CD4-positive, alpha-beta T cell (primary cell): ENCODE results near the gene TPSG1. TPM values are rescaled to one million over a fixed set of nuclear protein-coding genes. Genes with fewer than 3 reads are reported as not detected.

Source experiments
- ATAC-seq: fragments of 200-7000 bp; cut with Tn5 transposase; one replicate; pipeline ENCODE4 v1.10.0; 2022; ENCODE audit warnings: mild to moderate bottlenecking; ENCODE audit not compliant: poor library complexity
- CTCF ChIA-PET: fragments of 350-600 bp; sonication (Branson Sonifier 250); formaldehyde crosslinking; loops from one replicate; lab custom pipeline; 2021; ENCODE audit warnings: antibody characterized with exemption, inconsistent platforms; lab: Charles Lee
- POLR2A ChIA-PET: fragments of 350-600 bp; sonication (Branson Sonifier 250); formaldehyde crosslinking; loops from one replicate; lab custom pipeline; 2021; ENCODE audit warnings: antibody characterized with exemption, inconsistent platforms; lab: Charles Lee
- DNase-seq, 14 experiments: peaks; one replicate each; pipeline ENCODE4 v3.0.0-alpha.2; 2013 to 2020; ENCODE audit warnings: mixed read lengths in 2 of 14
- H3K27ac ChIP-seq, 2 donors: one replicate each; pipeline versions ENCODE4 v1.5.1 to v1.7.0; 2013; ENCODE audit warnings: low read length in 2 of 2, low read depth in 1 of 2, mild to moderate bottlenecking in 1 of 2
- H3K27me3 ChIP-seq, 2 experiments: 1 replicate in 1 of 2; 2 replicates in 1 of 2; pipeline versions ENCODE4 v1.6.1 to v1.7.0; 2013; ENCODE audit warnings: low read length in 2 of 2, control low read depth in 1 of 2, mild to moderate bottlenecking in 1 of 2, moderate library complexity in 1 of 2; ENCODE audit not compliant: insufficient read depth in 2 of 2, control insufficient read depth in 1 of 2
- H3K36me3 ChIP-seq: one replicate; pipeline ENCODE4 v1.6.1; 2013; ENCODE audit warnings: low read length, control low read depth; ENCODE audit not compliant: insufficient read depth
- H3K4me1 ChIP-seq: one replicate; pipeline ENCODE4 v1.6.1; 2013; ENCODE audit warnings: low read length, control low read depth; ENCODE audit not compliant: insufficient read depth
- H3K4me3 ChIP-seq: one replicate; pipeline ENCODE4 v1.5.1; 2013; ENCODE audit warnings: mild to moderate bottlenecking, low read length, moderate library complexity
- H3K9me3 ChIP-seq, 2 experiments: 1 replicate in 1 of 2; 2 replicates in 1 of 2; pipeline versions ENCODE4 v1.6.1 to v1.7.0; 2013; ENCODE audit warnings: low read length in 2 of 2, mild to moderate bottlenecking in 2 of 2, control low read depth in 1 of 2, moderate library complexity in 1 of 2; ENCODE audit not compliant: control insufficient read depth in 1 of 2, insufficient read depth in 1 of 2
- H3K27ac Mint-ChIP-seq: one replicate; pipeline ENCODE4 v1.8.0; 2020; ENCODE audit warnings: mixed read lengths
- H3K27me3 Mint-ChIP-seq: one replicate; pipeline ENCODE4 v1.8.0; 2021; ENCODE audit warnings: mixed read lengths
- H3K36me3 Mint-ChIP-seq: one replicate; pipeline ENCODE4 v1.8.0; 2021; ENCODE audit warnings: low read depth, mixed read lengths
- H3K4me1 Mint-ChIP-seq: one replicate; pipeline ENCODE4 v1.8.0; 2021; ENCODE audit warnings: low read depth, mixed read lengths
- H3K4me3 Mint-ChIP-seq: one replicate; pipeline ENCODE4 v1.8.0; 2020; ENCODE audit warnings: mild to moderate bottlenecking, mixed read lengths
- H3K9me3 Mint-ChIP-seq: one replicate; pipeline ENCODE4 v1.8.0; 2020; ENCODE audit warnings: mixed read lengths
- CTCF ChIP-seq: fragments of 200-600 bp; IDR thresholded peaks from one replicate; pipeline ENCODE4 v1.8.0; 2022; ENCODE audit warnings: antibody characterized with exemption, mild to moderate bottlenecking
- intact Hi-C, 2 experiments: fragments of 100-400 bp; cut with DNase I in 1 of 2; cut with micrococcal nuclease in 1 of 2; formaldehyde crosslinking; loops; one replicate each; pipeline versions ENCODE4 v1.15.1 to v1.9.0; 2023 to 2025; cut with DNase I, micrococcal nuclease
- total RNA-seq, 174 experiments: library from RNA in 2 of 174; stranded (reverse) in 2 of 174; gene quantifications; one replicate each; pipeline ENCODE4 v1.2.3 and lab custom pipeline; 2021 to 2026

TPSG1 gene
- total RNA-seq, 2 experiments from 2014 or later, result not detected

- DNase-seq (no peak), ATAC-seq (no peak)
- no peaks in the 10 kb centered on the region for H3K9me3 Mint-ChIP-seq
- no peaks in the 10 kb centered on the region for H3K36me3 Mint-ChIP-seq
- H3K27me3 Mint-ChIP-seq, result no peaks in the 10 kb centered on the region
- no peaks in the 10 kb centered on the region for H3K27me3 ChIP-seq
- peaks cover 5% of the 10 kb centered on the region for H3K4me1 Mint-ChIP-seq
- H3K4me1 ChIP-seq, result peaks cover 16% of the 10 kb centered on the region
- peaks cover 0 to 12% of the 10 kb centered on the region in 2 experiments for H3K9me3 ChIP-seq
- intact Hi-C loops, result no loop called here
- CTCF ChIA-PET, result no interaction called here
- no peaks in the 10 kb centered on the region for H3K36me3 ChIP-seq
- no peak overlapping the region for H3K4me3 ChIP-seq
- H3K27ac ChIP-seq, result no peak overlapping the region
- H3K27ac Mint-ChIP-seq, result no peak overlapping the region
- no peak for TF ChIP-seq CTCF
- POLR2A ChIA-PET, result no interaction called here
- H3K4me3 Mint-ChIP-seq, result no peak overlapping the region
These were observed 20.1 kb downstream of the TPSG1 start for GRCh38 chr16:1204933-1205332.

DNA sequence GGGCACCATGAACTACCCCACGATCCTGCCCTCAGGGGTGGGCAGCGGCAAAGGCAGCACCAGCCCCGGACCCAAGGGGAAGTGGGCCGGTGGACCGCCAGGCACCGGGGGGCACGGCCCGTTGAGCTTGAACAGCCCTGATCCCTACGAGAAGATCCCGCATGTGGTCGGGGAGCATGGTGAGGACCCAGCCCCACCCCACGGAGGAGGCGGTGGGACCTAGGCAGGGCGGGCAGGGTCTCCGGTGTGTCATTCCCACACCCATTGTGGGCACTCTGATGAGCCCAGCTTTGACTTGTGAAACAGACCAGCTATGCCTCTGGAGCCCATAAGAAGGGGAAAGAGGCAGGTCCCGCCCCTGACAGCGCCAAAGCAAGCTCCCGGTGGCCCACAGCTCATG is 22.8 kb downstream of the TPSG1 start:
- H3K27me3 ChIP-seq, result no peaks in the 10 kb centered on the region
- Mint-ChIP-seq H3K9me3 (peaks cover 3% of the 10 kb centered on the region), H3K4me1 (no peaks in the 10 kb centered on the region), H3K36me3 (no peaks in the 10 kb centered on the region), H3K27me3 (no peaks in the 10 kb centered on the region), H3K4me3 (no peak overlapping the region), H3K27ac (no peak overlapping the region)
- peaks cover 0 to 18% of the 10 kb centered on the region in 2 experiments for H3K9me3 ChIP-seq
- ChIA-PET POLR2A (no interaction called here), CTCF (no interaction called here)
- no peaks in the 10 kb centered on the region for H3K4me1 ChIP-seq
- DNase-seq (no peak), ATAC-seq (no peak)
- intact Hi-C loops, result no loop called here
- H3K4me3 ChIP-seq, result no peak overlapping the region
- TF ChIP-seq CTCF, result no peak
- no peaks in the 10 kb centered on the region for H3K36me3 ChIP-seq
- no peak overlapping the region for H3K27ac ChIP-seq

GRCh38 chr16:1201444-1201843 is 23.6 kb downstream of the TPSG1 start:
- ATAC-seq (no peak), DNase-seq (no peak)
- ChIA-PET POLR2A (no interaction called here), CTCF (no interaction called here)
- no peak overlapping the region for H3K4me3 Mint-ChIP-seq
- H3K36me3 Mint-ChIP-seq, result no peaks in the 10 kb centered on the region
- intact Hi-C loops, result no loop called here
- Histone ChIP-seq H3K4me3 (no peak overlapping the region), H3K27me3 (no peaks in the 10 kb centered on the region), H3K27ac (no peak overlapping the region), H3K9me3 (peaks cover 0 to 18% of the 10 kb centered on the region in 2 experiments), H3K4me1 (no peaks in the 10 kb centered on the region), H3K36me3 (no peaks in the 10 kb centered on the region)
- no peak overlapping the region for H3K27ac Mint-ChIP-seq
- H3K27me3 Mint-ChIP-seq, result no peaks in the 10 kb centered on the region
- H3K9me3 Mint-ChIP-seq, result peaks cover 3% of the 10 kb centered on the region
- no peaks in the 10 kb centered on the region for H3K4me1 Mint-ChIP-seq
- TF ChIP-seq CTCF, result no peak
